Stimulated activated naive CD8-positive, alpha-beta T cell treated with anti-CD3 and anti-CD28 coated beads, Interleukin-15, amount 100 ng/mL, for 72 hours (primary cell): Measurements from ENCODE around the gene ESPN.

Experiments
- ATAC-seq: fragments of 150-1000 bp; cut with Tn5 transposase; 2 replicates; pipeline ENCODE4 v1.10.0; 2021; ENCODE audit warnings: mild to moderate bottlenecking, moderate library complexity
- DNase-seq, 2 donors: peaks; one replicate each; pipeline ENCODE4 v3.0.0; 2021 to 2022
- H3K27ac Mint-ChIP-seq, 2 donors: one replicate each; pipeline ENCODE4 v1.8.0; 2022; ENCODE audit warnings: mild to moderate bottlenecking in 2 of 2, mixed read lengths in 2 of 2, moderate library complexity in 2 of 2
- H3K27me3 Mint-ChIP-seq: one replicate; pipeline ENCODE4 v1.8.0; 2022; ENCODE audit warnings: mixed read lengths
- H3K4me1 Mint-ChIP-seq: one replicate; pipeline ENCODE4 v1.8.0; 2022; ENCODE audit warnings: mild to moderate bottlenecking, mixed read lengths
- H3K4me3 Mint-ChIP-seq, 2 donors: one replicate each; pipeline ENCODE4 v1.8.0; 2022; ENCODE audit warnings: mild to moderate bottlenecking in 2 of 2, mixed read lengths in 2 of 2, moderate library complexity in 1 of 2
- H3K9me3 Mint-ChIP-seq, 2 donors: one replicate each; pipeline ENCODE4 v1.8.0; 2022; ENCODE audit warnings: mixed read lengths in 2 of 2

Gene ESPN

GRCh38 chr1:6506210-6507036, 81.8 kb downstream of the ESPN start:
- Mint-ChIP-seq H3K27ac (no peak overlapping the region), H3K9me3 (no peaks in the 10 kb centered on the region), H3K4me3 (no peak overlapping the region), H3K4me1 (no peaks in the 10 kb centered on the region), H3K27me3 (peaks cover 25% of the 10 kb centered on the region)
- DNase-seq (no peak), ATAC-seq (no peak)

- DNase-seq = no peak
- H3K27ac Mint-ChIP-seq = no peak overlapping the region
- H3K4me3 Mint-ChIP-seq = no peak overlapping the region
- H3K4me1 Mint-ChIP-seq = no peaks in the 10 kb centered on the region
- H3K9me3 Mint-ChIP-seq = no peaks in the 10 kb centered on the region
- peaks cover 19% of the 10 kb centered on the region for H3K27me3 Mint-ChIP-seq
- no peak for ATAC-seq
Measured at GRCh38 chr1:6507037-6507428, 82.5 kb downstream of the ESPN start.

DNA sequence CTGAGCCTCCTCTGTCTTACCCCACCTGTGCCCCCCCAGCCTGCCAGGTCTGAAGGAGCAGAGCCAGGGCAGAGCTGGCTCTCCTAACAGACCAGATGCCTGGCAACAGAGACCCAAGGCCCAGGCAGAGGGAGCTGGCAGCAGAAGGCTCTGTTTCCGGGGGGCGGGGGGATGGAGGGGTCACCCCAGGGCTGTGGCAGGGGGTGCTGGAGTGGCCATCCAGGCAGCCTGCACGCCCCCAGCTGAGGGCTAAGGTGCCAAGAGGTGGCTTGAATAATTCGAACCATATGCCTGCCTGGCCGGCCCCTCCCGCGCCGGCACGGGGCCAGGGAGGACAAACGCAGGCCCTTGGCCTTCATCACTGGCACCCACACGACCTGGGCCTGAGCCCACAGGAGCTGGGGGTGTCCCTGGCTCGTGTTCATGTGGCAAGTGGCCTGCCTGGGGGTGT, 82.9 kb downstream of the ESPN start:
- DNase-seq = no peak
- H3K4me1 Mint-ChIP-seq = no peaks in the 10 kb centered on the region
- H3K4me3 Mint-ChIP-seq = no peak overlapping the region
- no peak for ATAC-seq
- peaks cover 18% of the 10 kb centered on the region for H3K27me3 Mint-ChIP-seq
- no peak overlapping the region for H3K27ac Mint-ChIP-seq
- H3K9me3 Mint-ChIP-seq = no peaks in the 10 kb centered on the region

GRCh38 chr1:6508154-6508815, 83.7 kb downstream of the ESPN start:
- ATAC-seq = no peak
- no peaks in the 10 kb centered on the region for H3K9me3 Mint-ChIP-seq
- DNase-seq = no peak
- H3K4me3 Mint-ChIP-seq = no peak overlapping the region
- H3K27me3 Mint-ChIP-seq = peaks cover 18% of the 10 kb centered on the region
- no peaks in the 10 kb centered on the region for H3K4me1 Mint-ChIP-seq
- H3K27ac Mint-ChIP-seq = no peak overlapping the region

- Mint-ChIP-seq H3K4me1 (no peaks in the 10 kb centered on the region), H3K27me3 (peaks cover 18% of the 10 kb centered on the region)
Measured at GRCh38 chr1:6508816-6509189, 84.2 kb downstream of the ESPN start.

DNA sequence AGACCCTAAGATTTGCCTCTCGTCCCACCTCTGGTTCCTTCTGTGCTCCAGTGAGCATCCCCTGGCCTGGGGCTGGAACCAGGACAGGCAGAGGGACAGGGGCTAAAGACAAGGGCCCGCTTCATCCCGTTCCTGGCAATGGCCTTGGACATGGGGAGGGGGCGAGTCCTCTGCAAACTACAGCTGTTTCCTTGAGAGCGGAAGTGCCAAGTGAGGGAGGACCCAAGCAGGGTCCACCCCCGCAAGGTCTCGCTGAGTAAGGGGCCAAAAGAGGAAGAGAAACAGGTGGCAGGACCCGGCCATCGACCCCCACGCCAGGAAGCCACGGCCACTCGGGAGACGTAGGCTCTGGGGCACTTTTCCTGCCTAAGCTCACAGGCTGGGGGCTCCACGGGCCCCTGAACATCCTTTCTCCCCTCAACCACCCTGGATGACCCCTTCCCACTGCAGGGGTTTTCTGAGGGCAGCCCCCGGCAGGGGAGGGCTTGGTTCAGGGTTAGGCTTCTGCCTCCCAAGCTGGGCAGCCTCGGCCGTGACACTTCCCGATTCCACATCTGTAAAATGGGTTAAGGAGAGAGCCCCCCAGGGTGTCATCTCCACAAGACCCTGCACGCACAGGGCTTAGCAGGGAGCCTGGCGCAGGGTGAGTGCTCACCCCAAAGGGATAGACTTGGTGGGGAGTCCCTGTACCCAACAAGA, 84.8 kb downstream of the ESPN start:
- Mint-ChIP-seq H3K4me1 (no peaks in the 10 kb centered on the region), H3K27me3 (peaks cover 14% of the 10 kb centered on the region), H3K9me3 (no peaks in the 10 kb centered on the region), H3K4me3 (no peak overlapping the region), H3K27ac (no peak overlapping the region)
- ATAC-seq (no peak), DNase-seq (no peak)

More at GRCh38 chr1:6508816-6509189, 84.2 kb downstream of the ESPN start:
- ATAC-seq (no peak), DNase-seq (no peak)
- Mint-ChIP-seq H3K27ac (no peak overlapping the region), H3K4me3 (no peak overlapping the region), H3K9me3 (no peaks in the 10 kb centered on the region)

DNA sequence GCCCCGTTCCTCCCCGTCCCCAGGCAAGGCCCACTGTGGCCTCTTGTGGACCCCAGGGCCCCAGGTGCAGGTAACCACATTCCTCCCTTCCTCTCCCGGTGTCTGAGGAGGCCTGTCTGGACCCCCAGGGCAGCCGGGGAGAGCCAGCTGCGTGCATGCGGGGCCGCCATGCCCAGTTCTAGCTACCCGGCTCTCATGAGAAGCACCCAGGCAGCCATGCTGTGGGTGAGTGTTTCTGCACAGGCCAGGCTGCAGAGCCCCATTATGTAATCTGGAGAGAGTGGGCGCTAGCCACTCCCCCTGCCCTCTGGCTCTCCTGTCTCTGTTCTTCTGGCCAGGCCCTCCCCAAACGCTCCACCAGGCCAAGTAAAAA, 85.3 kb downstream of the ESPN start:
- H3K4me1 Mint-ChIP-seq = no peaks in the 10 kb centered on the region
- ATAC-seq (no peak), DNase-seq (no peak)
- H3K9me3 Mint-ChIP-seq = no peaks in the 10 kb centered on the region
- H3K4me3 Mint-ChIP-seq = no peak overlapping the region
- no peak overlapping the region for H3K27ac Mint-ChIP-seq
- peaks cover 8% of the 10 kb centered on the region for H3K27me3 Mint-ChIP-seq

DNA sequence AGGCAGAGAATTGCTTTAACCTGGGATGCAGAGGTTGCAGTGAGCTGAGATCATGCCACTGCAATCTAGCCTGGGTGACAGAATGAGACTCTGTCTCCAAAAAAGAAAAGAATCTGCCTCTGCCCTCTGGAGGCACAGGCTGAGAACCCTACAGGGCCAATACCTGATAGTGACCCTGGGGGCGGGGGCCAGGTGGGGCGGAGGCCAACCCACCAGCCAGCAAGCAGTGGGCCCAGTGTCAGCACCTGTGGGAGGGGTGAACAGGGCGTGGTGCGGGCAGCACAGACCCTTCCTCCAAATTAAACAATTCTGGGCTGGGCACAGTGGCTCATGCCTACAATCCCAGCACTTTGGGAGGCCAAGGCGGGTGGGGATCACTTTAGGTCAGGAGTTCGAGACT, 85.9 kb downstream of the ESPN start:
- no peak overlapping the region for H3K27ac Mint-ChIP-seq
- no peaks in the 10 kb centered on the region for H3K4me1 Mint-ChIP-seq

More for the DNA sequence above, 85.9 kb downstream of the ESPN start:
- Mint-ChIP-seq H3K27me3 (peaks cover 2% of the 10 kb centered on the region), H3K4me3 (no peak overlapping the region), H3K9me3 (no peaks in the 10 kb centered on the region)
- DNase-seq = no peak
- ATAC-seq = no peak
